Prostate gland (tissue), 2 donors: ENCODE measurements around the gene ALDH8A1.

Experiments
- POLR2A ChIP-seq: fragments of 450-650 bp; IDR thresholded peaks from one replicate; pipeline ENCODE4 v1.6.1; 2016; ENCODE audit warnings: antibody characterized with exemption, mild to moderate bottlenecking
- POLR2AphosphoS5 ChIP-seq: sonication (generic); formaldehyde crosslinking; IDR thresholded peaks from one replicate; pipeline ENCODE4 v1.6.1; 2017; ENCODE audit warnings: antibody characterized with exemption
- TF ChIP-seq, protein P1 (sequence below), 4 experiments: fragments of 200-600 bp in 2 of 4; fragments of 450-650 bp in 2 of 4; sonication (generic) in 2 of 4; IDR thresholded peaks; 1 replicate in 3 of 4; 2 replicates in 1 of 4; pipeline ENCODE4 v1.5.1; 2016 to 2019; ENCODE audit warnings: antibody characterized with exemption in 4 of 4, mild to moderate bottlenecking in 2 of 4, moderate library complexity in 2 of 4

DNA sequence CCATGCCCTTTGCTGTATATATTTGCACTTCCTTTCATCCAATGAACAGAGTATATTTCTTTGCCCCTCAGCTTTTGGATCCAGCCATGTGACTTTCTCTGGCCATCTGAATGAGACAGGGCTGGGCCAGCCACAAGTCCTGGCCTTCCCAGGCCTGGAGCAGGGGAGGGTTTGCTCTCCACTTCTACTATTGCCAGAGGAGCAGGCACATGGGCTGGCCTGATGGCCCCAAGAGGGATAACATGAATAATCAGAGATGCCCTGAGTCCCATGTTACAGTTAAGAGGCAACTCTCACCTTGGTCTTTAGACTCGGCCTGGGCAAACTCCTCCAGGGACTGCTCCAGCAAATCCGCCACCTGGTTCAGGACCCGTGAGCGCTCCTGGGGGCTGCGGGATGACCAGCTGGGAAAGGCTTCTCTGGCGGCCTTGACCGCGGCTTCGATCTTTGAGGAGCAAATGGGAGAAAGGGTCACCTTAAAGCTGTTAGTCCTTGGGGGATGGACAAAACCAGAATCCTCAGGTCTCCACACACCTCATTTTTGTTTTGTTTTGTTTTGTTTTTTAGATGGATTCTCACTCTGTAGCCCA lies 6.3 kb downstream of the ALDH8A1 start:
- TF ChIP-seq, protein P1, sequence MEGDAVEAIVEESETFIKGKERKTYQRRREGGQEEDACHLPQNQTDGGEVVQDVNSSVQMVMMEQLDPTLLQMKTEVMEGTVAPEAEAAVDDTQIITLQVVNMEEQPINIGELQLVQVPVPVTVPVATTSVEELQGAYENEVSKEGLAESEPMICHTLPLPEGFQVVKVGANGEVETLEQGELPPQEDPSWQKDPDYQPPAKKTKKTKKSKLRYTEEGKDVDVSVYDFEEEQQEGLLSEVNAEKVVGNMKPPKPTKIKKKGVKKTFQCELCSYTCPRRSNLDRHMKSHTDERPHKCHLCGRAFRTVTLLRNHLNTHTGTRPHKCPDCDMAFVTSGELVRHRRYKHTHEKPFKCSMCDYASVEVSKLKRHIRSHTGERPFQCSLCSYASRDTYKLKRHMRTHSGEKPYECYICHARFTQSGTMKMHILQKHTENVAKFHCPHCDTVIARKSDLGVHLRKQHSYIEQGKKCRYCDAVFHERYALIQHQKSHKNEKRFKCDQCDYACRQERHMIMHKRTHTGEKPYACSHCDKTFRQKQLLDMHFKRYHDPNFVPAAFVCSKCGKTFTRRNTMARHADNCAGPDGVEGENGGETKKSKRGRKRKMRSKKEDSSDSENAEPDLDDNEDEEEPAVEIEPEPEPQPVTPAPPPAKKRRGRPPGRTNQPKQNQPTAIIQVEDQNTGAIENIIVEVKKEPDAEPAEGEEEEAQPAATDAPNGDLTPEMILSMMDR (IDR thresholded peaks at IDR 0.05), result no peak
- TF ChIP-seq POLR2A (no peak), POLR2AphosphoS5 (no peak)
